A204.1 (cell line): ENCODE measurements around the gene HOXD13.

Experiments used
- FAIRE-seq: peaks from 2 replicates; lab custom pipeline; 2012; peaks lifted over from hg19 to GRCh38; lab: Jason Lieb, UNC

HOXD13 gene

DNA sequence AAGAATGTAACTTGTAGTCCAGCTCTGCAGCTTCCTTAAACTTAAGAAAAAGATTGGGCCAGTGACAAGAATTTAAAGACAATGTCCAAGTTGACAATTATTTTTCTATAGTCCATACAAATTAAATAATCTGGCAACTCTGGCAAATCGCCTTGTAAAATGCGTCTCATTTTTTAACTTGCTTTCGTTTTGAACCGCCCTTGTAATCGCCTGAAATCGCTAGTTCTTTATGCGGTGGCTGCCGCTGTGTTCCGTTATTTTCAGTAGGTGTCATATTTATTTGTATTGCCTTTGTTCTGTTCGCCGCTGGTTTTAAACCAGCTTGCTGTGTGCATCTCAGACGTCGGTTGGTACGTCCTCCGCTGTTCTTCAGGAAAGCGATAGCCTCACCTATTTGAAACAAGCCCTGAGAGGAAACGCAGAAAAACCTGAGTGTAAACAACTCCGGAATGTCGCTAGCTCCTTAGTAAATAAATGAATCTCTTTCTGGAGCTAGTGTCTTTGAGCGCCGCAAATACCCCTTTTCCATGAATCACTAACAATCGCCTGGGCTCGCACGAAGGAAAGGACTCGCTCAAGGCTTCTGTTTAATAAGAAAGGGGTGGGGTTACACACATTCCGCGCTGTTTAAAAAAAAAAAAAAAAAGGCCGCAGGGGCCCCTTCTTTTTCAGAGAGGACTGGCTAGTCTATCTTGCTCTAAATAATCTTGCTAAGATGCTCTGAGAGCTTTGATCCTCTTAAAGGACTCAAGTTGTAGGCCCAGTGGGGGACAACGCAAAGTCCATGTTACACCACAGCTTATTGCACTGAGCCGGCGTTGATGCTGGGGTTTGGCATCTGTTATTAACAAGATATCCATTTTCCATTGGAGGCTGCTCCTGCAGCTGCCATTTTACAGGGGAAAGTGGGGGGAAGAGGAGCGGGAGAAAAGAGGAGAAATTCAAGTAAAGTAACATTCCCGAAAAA is 40.0 kb downstream of the HOXD13 start:
- no peak for FAIRE-seq

- no peak for FAIRE-seq
Observed at GRCh38 chr2:176133389-176133788, 40.9 kb downstream of the HOXD13 start.

DNA sequence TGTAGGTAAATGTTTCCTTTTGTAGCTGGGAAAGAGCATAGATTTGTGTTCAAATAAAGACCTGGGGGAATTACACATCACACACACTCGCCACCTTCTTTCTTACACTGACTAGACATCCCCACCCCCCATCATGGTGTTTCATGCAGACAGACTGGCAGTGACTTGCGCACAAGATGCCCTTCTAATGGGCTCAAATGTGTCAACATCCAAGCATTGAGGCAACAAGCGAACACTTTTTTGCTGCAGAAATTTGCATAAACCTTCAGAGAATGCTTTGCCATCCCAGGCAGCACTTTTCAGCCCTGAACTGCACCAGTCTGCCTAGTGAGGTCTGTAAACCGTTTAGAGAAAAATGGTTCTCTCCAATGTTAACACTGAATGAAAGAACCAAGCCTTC is 41.5 kb downstream of the HOXD13 start:
- no peak for FAIRE-seq

DNA sequence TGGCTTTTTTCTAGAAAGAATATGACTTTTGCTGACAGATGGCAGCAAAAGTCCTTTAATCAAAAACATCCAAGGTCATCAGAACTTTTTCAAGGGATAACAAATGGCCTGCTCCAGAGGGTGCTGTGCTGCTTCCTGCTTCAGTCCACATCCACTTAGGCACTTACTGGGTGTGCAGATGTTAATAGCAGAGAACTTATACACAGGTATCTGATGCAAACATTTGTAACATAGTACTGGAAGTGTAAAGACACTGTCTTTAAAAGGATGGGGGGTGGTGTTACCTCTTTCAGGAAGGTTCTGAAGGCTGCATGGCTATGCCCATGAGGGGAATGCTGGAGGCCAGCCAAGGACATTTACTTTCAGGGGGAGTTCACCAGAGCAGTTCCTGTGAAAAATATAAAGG is 42.5 kb downstream of the HOXD13 start:
- FAIRE-seq = no peak

DNA sequence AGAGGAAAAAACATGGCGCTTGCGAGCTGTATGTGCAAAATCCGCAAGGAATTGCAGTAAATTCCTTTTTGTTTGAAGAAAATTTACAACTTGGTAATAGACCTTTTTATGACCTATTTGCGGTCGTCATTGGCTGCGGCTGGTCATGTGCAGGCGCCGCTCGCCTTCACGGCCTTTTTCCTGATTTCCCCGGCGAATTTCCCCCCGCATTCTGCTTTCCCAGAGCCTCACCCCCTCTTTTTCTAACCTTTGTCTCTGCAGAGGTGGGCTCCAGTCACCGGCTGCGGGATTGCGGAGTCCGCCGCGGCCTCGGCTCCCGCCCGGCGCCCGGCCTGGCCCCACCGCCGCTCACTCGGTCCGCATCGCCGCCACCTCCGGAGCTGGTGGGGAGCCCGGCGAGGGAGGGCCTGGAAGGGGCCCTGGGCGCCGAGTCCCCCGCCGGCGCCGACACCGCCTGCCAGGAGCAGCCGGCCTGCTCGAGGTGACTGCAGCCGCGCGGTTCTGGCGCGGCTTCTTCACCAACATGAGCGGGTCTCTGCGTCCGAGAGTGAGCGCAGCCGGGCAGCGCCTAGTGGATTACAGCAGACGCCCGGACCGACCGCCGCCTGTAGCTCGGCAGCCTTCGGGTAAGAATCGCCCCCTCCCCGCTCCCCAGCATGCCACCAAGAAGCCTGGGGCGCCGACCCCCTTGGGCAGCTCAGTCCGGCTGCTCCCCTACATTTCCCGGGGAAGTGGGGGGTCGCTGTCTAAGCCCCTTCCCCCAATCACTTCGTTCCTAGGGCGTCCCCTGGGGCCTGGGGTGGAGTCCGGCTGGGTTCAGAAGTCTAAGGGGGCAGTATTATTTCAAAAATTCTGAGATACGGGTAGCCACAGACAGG is 44.1 kb downstream of the HOXD13 start:
- no peak for FAIRE-seq

DNA sequence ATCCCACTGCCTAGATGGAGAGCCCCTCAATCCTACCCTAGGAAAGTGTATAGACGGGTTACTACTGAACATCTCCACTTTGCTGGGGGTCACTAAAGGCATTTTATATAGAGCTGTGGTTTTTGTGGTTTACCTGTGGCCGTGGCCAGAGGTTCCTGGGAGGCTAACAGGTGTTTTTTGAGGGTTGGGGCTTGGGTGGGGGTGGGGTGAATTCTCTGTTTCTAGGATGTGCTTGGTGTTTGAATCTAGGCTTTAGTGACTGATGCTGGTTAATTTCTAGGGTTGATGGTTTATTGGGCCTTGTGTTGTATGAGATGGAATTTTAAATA is 44.7 kb downstream of the HOXD13 start:
- no peak for FAIRE-seq

DNA sequence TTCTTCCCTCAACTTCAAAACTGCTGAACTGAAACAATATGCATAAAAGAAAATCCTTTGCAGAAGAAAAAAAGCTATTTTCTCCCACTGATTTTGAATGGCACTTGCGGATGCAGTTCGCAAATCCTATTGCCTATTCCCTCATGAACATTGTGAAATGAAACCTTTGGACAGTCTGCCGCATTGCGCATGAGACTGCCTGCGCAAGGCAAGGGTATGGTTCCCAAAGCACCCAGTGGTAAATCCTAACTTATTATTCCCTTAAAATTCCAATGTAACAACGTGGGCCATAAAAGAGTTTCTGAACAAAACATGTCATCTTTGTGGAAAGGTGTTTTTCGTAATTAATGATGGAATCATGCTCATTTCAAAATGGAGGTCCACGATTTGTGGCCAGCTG is 45.4 kb downstream of the HOXD13 start:
- no peak for FAIRE-seq

- FAIRE-seq = no peak
Observed at GRCh38 chr2:176138526-176138922, 46.0 kb downstream of the HOXD13 start.

DNA sequence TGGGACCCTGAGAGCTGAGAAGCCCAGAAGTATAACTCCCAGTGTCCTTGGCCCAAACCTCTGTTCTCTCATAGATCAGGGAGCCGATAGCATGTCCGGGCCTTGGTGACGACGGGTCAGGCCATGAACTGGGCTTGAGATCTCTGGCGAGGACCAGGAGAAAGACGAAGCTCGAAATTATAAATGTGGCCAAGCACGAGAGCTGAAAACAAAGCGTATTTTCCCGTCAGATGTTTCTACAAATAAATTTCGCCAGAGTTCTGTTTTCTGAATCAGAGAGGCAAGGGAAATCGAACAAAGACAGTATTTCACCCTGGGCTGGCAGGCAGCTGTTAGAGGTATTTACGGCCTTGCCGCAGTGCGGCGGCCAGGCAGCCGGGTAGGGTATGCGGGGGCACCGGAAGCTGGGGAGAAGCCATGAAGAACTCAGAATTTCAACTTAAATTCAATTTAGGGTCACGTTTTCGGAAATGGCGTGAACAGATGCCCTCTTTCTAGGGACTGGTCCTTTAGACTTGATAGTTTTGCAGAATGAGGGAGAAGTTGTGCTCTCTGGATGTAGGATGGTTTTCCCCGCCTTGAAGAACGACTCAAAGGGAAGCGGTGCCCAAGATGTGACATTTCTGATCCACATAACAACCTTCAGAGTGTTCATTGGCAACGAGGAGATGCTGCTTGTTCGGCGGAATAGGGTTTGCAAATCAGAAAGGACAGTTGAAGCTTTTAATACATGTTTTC is 46.6 kb downstream of the HOXD13 start:
- no peak for FAIRE-seq

- FAIRE-seq = no peak
Observed at GRCh38 chr2:176139661-176140512, 47.4 kb downstream of the HOXD13 start.

DNA sequence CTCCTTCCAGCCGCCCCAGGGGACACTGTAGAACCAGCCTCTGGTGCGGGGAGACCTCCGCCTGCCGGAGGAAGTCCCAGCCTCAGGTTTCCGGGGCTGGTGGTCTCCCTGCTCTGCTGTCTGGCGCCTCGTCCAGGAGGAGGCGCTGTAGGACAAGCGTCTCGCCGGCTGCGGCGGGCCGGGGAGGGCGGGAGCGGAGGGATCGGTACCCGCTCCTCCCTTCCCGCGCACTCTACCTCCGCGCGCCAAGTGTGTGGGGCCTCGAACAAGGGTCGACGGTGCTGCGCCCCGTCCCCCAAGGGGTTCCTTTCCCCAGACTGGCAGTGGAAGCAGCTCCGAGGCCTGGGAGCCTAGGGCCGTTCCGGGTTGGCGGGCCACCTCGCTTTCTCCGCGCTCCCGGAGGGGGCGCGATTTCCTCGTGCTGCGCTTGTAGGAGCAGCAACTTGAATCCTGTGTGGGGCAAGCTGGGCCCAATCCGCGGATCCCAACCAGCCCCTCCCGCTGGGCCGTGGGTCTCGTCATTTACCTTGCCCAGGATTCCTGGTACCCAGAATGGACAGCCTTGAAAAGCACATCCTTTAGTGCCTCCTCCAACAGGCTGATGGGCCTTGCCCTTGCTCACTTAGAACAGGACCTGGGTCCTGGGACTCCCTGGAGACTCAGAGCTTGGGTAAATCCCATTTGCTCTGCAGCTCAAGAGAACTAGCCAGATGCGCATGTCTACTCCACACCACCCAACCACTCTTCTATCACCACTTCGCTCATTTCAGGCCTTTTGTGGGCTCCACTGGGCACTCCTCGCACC is 48.2 kb downstream of the HOXD13 start:
- no peak for FAIRE-seq

- no peak for FAIRE-seq
Observed at GRCh38 chr2:176142281-176142680, 49.8 kb downstream of the HOXD13 start.
